Mononuclear cell (primary cell): Measurements from ENCODE around the gene PPP6R1. TPM values are rescaled to one million over a fixed set of nuclear protein-coding genes. Genes with fewer than 3 reads are reported as not detected.

Experiments
- H3K27me3 ChIP-seq: 2 replicates; pipeline ENCODE4 v1.6.0; 2011; ENCODE audit warnings: low read length, control low read depth; ENCODE audit not compliant: insufficient read depth
- H3K4me1 ChIP-seq: 2 replicates; pipeline ENCODE4 v1.5.1; 2011; ENCODE audit warnings: mild to moderate bottlenecking, low read length, control low read depth; ENCODE audit not compliant: insufficient read depth
- H3K4me3 ChIP-seq: 2 replicates; pipeline ENCODE4 v1.5.1; 2011; ENCODE audit warnings: mild to moderate bottlenecking, low read length, moderate library complexity
- H3K9me3 ChIP-seq: 2 replicates; pipeline ENCODE4 v1.5.1; 2011; ENCODE audit warnings: low read depth, mild to moderate bottlenecking, control low read depth, low read length
- total RNA-seq: library from RNA; depleted of rRNA; stranded (reverse); fragments of >200 nt; gene quantifications from one replicate; pipeline ENCODE4 v1.2.3, GENCODE V29; 2012

Gene PPP6R1
- total RNA-seq = 62.5 TPM

- H3K4me1 ChIP-seq = peaks cover 46% of the 10 kb centered on the region
- H3K9me3 ChIP-seq = no peaks in the 10 kb centered on the region
- peak within 1 kb of the TSS; percentile 89 for H3K4me3 ChIP-seq
- H3K27me3 ChIP-seq = no peaks in the 10 kb centered on the region
These were observed at the start of gene PPP6R1 for GRCh38 chr19:55258828-55259539. Gene PPP6R1 (minus strand): TSS chr19:55259017. CDS start chr19:55247103, 11,914 bp downstream.

DNA sequence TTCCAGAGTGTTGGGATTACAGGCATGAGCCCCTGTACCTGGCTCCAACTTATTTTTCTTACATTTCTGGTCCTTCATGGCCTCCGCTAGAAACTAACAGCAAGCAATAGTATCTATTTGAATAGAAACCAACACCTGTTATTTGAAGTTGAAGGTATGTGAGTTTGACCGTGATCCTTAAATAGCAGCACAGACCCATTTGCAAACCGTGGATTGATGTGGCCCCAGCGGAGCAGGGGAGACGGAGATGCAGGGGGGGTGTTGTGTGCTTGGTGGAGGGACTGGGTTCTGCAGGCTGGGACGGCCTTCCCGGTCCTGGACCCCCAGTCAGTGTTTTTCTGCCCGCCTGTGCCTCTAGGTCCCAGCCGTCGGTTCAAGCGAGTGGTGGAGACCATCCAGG is 49.5 kb upstream of the PPP6R1 start:
- H3K27me3 ChIP-seq = no peaks in the 10 kb centered on the region
- H3K4me1 ChIP-seq = no peaks in the 10 kb centered on the region
- H3K9me3 ChIP-seq = no peaks in the 10 kb centered on the region
- H3K4me3 ChIP-seq = no peak overlapping the region

- H3K4me3 ChIP-seq = no peak overlapping the region
- peaks cover 8% of the 10 kb centered on the region for H3K4me1 ChIP-seq
- no peaks in the 10 kb centered on the region for H3K27me3 ChIP-seq
- no peaks in the 10 kb centered on the region for H3K9me3 ChIP-seq
These were observed 47.9 kb upstream of the PPP6R1 start for GRCh38 chr19:55306712-55307111.

DNA sequence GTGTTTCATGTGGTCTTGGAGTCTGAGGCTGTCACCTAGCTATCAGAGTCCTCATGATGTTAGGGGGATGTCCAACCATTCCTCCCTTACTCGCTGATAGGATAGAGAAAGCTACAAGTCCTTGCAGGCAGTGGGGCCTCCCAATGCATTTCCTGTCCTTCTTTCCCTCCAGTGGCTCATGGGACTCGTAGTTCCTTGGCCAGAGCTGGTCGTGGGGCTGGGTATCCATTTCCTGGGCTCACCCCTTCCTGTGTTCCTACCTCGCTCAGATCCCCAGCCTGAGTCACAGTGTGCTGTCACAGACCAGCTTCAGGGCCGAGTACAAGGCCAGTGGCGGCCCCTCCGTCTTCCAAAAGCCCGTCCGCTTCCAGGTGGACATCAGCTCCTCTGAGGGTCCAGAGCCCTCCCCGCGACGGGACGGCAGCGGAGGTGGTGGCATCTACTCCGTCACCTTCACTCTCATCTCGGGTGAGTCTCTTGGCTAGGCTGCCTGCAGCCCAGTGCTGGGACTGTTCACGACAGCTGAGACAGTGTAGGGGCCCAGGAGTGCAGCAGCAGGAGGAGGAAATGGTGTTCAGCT is 47.3 kb upstream of the PPP6R1 start:
- Histone ChIP-seq H3K27me3 (no peaks in the 10 kb centered on the region), H3K9me3 (no peaks in the 10 kb centered on the region), H3K4me1 (peaks cover 13% of the 10 kb centered on the region), H3K4me3 (no peak overlapping the region)

GRCh38 chr19:55305491-55305890 is 46.7 kb upstream of the PPP6R1 start:
- Histone ChIP-seq H3K4me3 (no peak overlapping the region), H3K27me3 (no peaks in the 10 kb centered on the region), H3K9me3 (no peaks in the 10 kb centered on the region)

GRCh38 chr19:55304980-55305379 is 46.2 kb upstream of the PPP6R1 start:
- H3K9me3 ChIP-seq = no peaks in the 10 kb centered on the region
- no peak overlapping the region for H3K4me3 ChIP-seq
- no peaks in the 10 kb centered on the region for H3K27me3 ChIP-seq
- peaks cover 13% of the 10 kb centered on the region for H3K4me1 ChIP-seq

More at GRCh38 chr19:55305491-55305890, 46.7 kb upstream of the PPP6R1 start:
- H3K4me1 ChIP-seq = peaks cover 13% of the 10 kb centered on the region

DNA sequence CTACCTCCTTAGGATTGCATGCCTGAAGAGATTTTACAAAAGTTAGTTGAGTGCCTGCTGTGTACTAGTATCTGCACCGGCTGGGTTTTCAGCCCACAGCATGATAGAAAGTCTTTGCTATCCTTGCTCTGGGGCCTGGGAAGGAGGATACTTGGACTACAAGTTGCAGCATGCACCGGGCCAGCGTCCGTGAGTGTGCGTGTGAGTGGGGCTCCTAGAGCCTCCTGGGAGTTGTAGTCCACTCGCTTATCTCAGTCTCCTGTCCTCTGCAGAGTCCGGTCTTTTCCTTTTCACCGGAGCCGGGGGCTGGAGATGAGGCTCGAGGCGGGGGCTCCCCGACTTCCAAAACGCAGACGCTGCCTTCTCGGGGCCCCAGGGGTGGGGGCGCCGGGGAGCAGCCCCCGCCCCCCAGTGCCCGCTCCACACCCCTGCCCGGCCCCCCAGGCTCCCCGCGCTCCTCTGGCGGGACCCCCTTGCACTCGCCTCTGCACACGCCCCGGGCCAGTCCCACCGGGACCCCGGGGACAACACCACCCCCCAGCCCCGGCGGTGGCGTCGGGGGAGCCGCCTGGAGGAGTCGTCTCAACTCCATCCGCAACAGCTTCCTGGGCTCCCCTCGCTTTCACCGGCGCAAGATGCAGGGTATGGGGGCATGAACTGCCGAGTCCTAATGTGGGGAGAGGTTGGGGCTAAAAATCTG is 45.6 kb upstream of the PPP6R1 start:
- Histone ChIP-seq H3K9me3 (no peaks in the 10 kb centered on the region), H3K4me1 (peaks cover 13% of the 10 kb centered on the region), H3K27me3 (no peaks in the 10 kb centered on the region), H3K4me3 (no peak overlapping the region)

GRCh38 chr19:55303477-55303876 is 44.7 kb upstream of the PPP6R1 start:
- peaks cover 13% of the 10 kb centered on the region for H3K4me1 ChIP-seq
- no peak overlapping the region for H3K4me3 ChIP-seq
- H3K9me3 ChIP-seq = no peaks in the 10 kb centered on the region
- H3K27me3 ChIP-seq = no peaks in the 10 kb centered on the region

DNA sequence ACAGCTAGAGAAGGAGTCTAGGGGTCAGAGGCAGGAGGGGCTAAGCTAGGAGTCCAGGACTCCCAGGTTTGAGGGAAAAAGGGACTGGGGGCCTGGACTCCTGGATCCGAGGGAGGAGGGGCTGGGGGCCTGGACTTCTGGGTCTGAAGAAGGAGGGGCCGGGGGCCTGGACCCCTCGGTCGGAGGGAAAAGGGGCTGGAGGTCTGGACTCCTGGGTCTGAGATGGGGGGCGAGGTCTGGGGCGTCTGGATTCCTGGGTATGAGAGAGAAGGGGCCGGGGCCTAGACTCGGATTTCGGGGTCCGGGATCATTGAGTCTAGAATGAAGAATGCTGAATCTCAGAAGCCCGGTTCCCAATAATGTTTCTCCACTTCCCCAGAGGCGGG is 43.5 kb upstream of the PPP6R1 start:
- H3K4me3 ChIP-seq = peak overlapping the region; percentile 29
- no peaks in the 10 kb centered on the region for H3K9me3 ChIP-seq
- peaks cover 13% of the 10 kb centered on the region for H3K4me1 ChIP-seq
- H3K27me3 ChIP-seq = no peaks in the 10 kb centered on the region

DNA sequence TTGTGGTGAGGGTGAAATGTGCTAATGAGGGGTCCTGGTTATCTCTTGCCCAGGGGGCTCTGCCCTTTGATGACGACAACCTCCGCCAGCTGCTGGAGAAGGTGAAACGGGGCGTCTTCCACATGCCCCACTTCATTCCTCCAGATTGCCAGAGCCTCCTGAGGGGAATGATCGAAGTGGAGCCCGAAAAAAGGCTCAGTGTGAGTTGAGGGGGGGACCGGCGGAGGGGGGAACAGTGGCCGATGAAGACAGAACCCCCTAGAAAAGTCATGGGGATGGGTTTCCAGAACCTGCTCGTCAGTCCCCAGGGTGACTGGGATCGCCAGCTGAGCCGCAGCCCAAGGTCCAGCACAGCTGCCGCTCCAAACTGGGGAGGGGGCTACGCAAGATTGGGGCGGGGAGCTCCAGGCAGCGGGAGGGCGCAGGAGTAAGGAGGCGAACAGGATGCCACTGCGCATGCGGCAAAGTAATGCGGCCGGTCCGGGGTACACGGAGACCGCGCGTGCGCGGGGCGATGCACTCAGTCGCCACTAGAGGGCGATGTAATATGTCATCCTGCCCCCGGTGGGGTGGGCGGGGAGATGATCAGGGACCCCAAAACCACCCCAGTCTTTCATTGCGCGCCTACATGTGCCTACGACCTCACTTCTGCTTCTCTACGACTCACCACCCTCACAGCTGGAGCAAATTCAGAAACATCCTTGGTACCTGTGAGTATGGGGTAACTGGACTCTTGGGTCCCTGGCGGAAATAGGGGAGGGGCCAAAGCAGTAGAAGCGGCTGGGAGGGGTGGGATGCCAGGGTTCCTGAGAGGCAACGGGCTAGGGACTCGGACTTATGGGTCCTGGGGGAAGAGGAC is 42.9 kb upstream of the PPP6R1 start:
- Histone ChIP-seq H3K27me3 (no peaks in the 10 kb centered on the region), H3K4me1 (peaks cover 13% of the 10 kb centered on the region), H3K4me3 (peak overlapping the region; percentile 29), H3K9me3 (no peaks in the 10 kb centered on the region)

DNA sequence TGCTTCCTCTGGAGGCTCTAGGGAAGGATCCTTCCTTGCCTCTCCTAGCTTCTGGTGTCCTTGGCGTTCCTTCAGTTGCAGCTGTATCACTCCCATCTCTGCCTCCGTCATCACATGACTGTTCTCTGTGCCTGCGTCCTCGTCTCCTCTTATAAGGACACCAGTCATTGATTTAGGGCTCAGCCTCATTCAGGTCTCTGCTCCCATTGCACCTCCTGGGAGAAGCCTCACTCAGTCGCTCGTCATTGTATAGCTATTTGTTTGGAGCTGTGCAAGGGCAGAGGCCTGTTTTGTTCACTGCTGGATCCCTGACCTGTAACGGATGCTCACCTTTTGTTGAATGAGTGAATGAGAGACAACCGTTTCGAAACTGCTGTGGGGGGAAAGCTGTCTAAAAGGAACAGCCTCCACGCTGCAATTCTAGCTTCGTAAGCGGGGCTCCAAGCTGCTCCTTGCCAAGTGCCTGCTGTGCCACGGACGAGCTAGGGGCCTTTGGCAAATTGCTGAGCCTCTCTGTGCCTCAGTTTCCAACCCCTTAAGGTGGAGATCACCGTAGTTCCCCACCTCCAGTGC is 42.2 kb upstream of the PPP6R1 start:
- Histone ChIP-seq H3K4me3 (no peak overlapping the region), H3K27me3 (no peaks in the 10 kb centered on the region), H3K9me3 (no peaks in the 10 kb centered on the region), H3K4me1 (peaks cover 13% of the 10 kb centered on the region)

- H3K4me3 ChIP-seq = no peak overlapping the region
- no peaks in the 10 kb centered on the region for H3K27me3 ChIP-seq
- no peaks in the 10 kb centered on the region for H3K9me3 ChIP-seq
- H3K4me1 ChIP-seq = peaks cover 13% of the 10 kb centered on the region
These were observed 41.2 kb upstream of the PPP6R1 start for GRCh38 chr19:55299991-55300390.

- H3K4me3 ChIP-seq = no peak overlapping the region
- H3K4me1 ChIP-seq = peaks cover 10% of the 10 kb centered on the region
- no peaks in the 10 kb centered on the region for H3K27me3 ChIP-seq
- no peaks in the 10 kb centered on the region for H3K9me3 ChIP-seq
These were observed 38.5 kb upstream of the PPP6R1 start for GRCh38 chr19:55297267-55297666.

- no peaks in the 10 kb centered on the region for H3K4me1 ChIP-seq
- H3K4me3 ChIP-seq = no peak overlapping the region
- no peaks in the 10 kb centered on the region for H3K9me3 ChIP-seq
- no peaks in the 10 kb centered on the region for H3K27me3 ChIP-seq
These were observed 30.4 kb upstream of the PPP6R1 start for GRCh38 chr19:55289117-55289796.
